Measurements from ENCODE around the gene RPRML.
"Not testable (repeated sequence)": the region's sequence is repeated elsewhere in the genome, so short reads cannot be mapped to it uniquely, and the experiment has no call there.

RPRML gene

DNA sequence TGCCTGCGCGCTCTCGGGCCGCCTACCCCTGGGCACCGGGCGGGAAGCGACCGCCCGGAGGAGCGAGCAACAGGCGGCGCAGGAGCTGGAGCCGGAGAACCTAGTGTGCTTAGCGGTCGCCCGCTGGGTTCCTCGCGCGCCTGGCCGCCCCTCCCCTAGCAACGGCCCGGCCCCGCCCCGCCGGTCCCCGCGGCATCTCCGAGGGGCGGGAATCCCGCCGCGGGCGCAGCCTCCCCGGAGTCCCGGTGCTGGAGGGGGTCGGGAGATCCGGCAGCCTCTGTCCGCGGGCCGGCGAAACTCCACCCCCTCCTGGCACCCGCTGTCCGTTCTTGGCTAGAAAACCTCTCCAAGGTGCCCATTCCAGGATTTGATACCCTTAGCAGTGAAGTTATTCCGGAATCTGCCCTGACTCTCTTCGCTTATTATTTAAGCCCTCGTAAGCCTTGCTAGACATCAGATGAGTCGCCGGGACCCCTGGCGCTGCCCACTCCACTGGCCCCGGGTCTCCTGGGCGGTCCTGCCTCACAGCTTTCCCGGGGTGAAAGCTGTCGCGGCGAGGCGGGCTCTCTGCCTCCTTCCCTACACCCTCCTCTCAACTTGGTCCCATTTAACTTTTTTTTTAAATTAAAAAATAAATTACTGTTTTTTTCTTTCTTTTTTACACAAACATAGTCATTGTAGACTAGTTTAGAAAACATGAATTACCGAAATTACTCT lies at the start of gene RPRML:
TSS of gene RPRML (minus strand) at position 107 of the 717 bp plus-strand sequence. CDS start 246 bp downstream, outside the sequence.
- ChIA-PET CTCF (no interaction called here), POLR2A (ENCODE audit: low non-redundant PET) (no interaction called here)
- TF ChIP-seq, protein P1, sequence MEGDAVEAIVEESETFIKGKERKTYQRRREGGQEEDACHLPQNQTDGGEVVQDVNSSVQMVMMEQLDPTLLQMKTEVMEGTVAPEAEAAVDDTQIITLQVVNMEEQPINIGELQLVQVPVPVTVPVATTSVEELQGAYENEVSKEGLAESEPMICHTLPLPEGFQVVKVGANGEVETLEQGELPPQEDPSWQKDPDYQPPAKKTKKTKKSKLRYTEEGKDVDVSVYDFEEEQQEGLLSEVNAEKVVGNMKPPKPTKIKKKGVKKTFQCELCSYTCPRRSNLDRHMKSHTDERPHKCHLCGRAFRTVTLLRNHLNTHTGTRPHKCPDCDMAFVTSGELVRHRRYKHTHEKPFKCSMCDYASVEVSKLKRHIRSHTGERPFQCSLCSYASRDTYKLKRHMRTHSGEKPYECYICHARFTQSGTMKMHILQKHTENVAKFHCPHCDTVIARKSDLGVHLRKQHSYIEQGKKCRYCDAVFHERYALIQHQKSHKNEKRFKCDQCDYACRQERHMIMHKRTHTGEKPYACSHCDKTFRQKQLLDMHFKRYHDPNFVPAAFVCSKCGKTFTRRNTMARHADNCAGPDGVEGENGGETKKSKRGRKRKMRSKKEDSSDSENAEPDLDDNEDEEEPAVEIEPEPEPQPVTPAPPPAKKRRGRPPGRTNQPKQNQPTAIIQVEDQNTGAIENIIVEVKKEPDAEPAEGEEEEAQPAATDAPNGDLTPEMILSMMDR (conservative IDR thresholded peaks at IDR 0.05; ENCODE audit: low read depth): no peak
- DNase-seq (ENCODE audit: low spot score): peak; percentile 8
- H3K27ac ChIP-seq: no peak within 1 kb of the TSS

DNA sequence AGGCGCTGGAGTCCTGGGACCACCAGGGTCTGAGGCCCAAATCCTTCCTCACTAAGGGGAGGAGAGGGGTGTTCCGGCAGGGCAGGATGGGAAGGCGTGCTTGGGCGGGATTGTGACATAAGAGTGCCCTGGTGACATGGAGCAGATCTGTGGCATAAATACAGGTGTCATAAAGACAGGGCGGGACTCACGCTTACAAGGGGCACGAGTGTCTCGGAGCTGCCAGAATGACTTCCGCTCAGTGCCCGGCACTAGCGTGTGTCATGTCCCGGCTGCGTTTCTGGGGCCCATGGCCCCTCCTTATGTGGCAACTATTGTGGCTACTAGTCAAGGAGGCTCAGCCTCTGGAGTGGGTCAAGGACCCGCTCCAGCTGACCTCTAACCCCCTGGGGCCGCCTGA lies 37.9 kb upstream of the RPRML start:
- H3K27ac ChIP-seq; POLR2A ChIA-PET (ENCODE audit: low non-redundant PET); CTCF ChIA-PET; DNase-seq (ENCODE audit: low spot score): not testable (repeated sequence)

GRCh38 chr17:47013341-47013740 lies 34.3 kb upstream of the RPRML start:
- TF ChIP-seq, protein P1 (conservative IDR thresholded peaks at IDR 0.05; ENCODE audit: low read depth): no peak
- ChIA-PET POLR2A (ENCODE audit: low non-redundant PET) (no interaction called here), CTCF (no interaction called here)
- no peak for DNase-seq (ENCODE audit: low spot score)
- H3K27ac ChIP-seq: no peak overlapping the region

- DNase-seq (ENCODE audit: low spot score): no peak
- H3K27ac ChIP-seq: no peak overlapping the region
- CTCF ChIA-PET: no interaction called here
- POLR2A ChIA-PET (ENCODE audit: low non-redundant PET): no interaction called here
- TF ChIP-seq, protein P1 (conservative IDR thresholded peaks at IDR 0.05; ENCODE audit: low read depth): no peak
Measured at GRCh38 chr17:47012457-47012856, 33.4 kb upstream of the RPRML start.

DNA sequence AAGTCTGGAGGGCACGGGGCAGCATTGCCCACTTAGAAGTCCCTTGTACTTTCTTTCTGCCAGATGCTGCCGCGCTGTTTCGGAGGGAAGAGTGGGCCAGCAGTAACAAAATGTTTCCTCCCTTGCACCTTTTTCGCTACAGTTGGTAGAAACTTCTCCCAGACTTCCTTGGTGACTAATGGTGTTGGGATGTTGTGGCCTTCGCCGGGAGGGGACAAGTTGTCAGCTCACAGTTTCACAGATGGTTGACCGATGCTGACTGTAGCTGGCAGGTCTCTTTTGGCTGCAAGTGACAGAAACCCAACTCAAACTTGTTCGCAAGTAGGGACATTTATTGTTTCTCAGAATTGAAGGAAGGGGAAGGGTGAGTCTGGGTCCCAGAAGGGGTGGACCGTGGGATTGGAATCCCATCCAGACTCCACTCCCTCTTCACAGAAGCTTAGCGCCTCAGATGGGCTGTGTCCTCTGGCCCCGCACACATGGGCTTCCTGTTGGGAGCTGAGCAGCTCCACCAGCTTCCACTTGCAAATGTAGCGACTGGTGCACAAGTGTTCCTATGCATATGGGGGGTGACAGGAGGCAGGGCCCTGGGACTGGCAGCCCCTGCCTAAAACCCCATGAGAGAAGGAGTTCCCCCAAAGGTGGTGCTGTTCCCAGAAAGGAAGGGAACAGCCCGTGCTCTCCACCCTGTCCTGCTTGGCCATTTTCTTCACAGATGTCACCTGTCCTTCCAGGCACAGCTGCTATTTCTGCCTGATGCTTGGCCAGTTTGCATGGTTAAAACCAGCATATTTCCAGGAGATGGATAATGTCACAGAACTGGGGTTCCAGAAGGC lies 30.9 kb upstream of the RPRML start:
- DNase-seq (ENCODE audit: low spot score): no peak
- TF ChIP-seq, protein P1 (conservative IDR thresholded peaks at IDR 0.05; ENCODE audit: low read depth): no peak
- ChIA-PET POLR2A (ENCODE audit: low non-redundant PET) (no interaction called here), CTCF (interaction anchor here (0.5 kb wide), 1 partner anchor 158 kb away, joined by 3 read pairs; no protein-coding TSS in a partner anchor)
- no peak overlapping the region for H3K27ac ChIP-seq

- H3K27ac ChIP-seq: no peak overlapping the region
- TF ChIP-seq, protein P1 (conservative IDR thresholded peaks at IDR 0.05; ENCODE audit: low read depth): no peak
- no peak for DNase-seq (ENCODE audit: low spot score)
- POLR2A ChIA-PET (ENCODE audit: low non-redundant PET): no interaction called here
- CTCF ChIA-PET: interaction anchor here (0.7 to 0.9 kb wide), 3 partner anchors 62 to 94 kb away, joined by 3 to 8 read pairs (median 3); no protein-coding TSS in a partner anchor
Measured at GRCh38 chr17:47004906-47005305, 25.9 kb upstream of the RPRML start.

DNA sequence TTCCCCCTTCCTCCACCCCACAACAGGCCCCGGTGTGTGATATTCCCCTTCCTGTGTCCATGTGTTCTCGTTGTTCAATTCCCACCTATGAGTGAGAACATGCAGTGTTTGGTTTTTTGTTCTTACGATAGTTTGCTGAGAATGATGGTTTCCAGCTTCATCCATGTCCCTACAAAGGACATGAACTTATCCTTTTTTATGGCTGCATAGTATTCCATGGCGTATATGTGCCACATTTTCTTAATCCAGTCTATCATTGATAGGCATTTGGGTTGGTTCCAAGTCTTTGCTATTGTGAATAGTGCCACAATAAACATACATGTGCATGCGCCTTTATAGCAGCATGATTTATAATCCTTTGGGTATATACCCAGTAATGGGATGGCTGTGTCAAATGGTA lies 24.8 kb upstream of the RPRML start:
- CTCF ChIA-PET: interaction anchor here (0.8 kb wide), 1 partner anchor 62 kb away, joined by 5 read pairs; no protein-coding TSS in a partner anchor
- POLR2A ChIA-PET (ENCODE audit: low non-redundant PET); DNase-seq (ENCODE audit: low spot score); H3K27ac ChIP-seq: not testable (repeated sequence)
